Smooth muscle cell of the umbilical artery (primary cell): ENCODE data around the gene PPP1R18. TPM values are rescaled to one million over a fixed set of nuclear protein-coding genes. Genes with fewer than 3 reads are reported as not detected.

Experiments used
- total RNA-seq: library from RNA; depleted of rRNA; stranded (reverse); fragments of >200 nt; gene quantifications from 2 replicates; pipeline ENCODE4 v1.2.3, GENCODE V29; 2014

PPP1R18 gene, protein sequence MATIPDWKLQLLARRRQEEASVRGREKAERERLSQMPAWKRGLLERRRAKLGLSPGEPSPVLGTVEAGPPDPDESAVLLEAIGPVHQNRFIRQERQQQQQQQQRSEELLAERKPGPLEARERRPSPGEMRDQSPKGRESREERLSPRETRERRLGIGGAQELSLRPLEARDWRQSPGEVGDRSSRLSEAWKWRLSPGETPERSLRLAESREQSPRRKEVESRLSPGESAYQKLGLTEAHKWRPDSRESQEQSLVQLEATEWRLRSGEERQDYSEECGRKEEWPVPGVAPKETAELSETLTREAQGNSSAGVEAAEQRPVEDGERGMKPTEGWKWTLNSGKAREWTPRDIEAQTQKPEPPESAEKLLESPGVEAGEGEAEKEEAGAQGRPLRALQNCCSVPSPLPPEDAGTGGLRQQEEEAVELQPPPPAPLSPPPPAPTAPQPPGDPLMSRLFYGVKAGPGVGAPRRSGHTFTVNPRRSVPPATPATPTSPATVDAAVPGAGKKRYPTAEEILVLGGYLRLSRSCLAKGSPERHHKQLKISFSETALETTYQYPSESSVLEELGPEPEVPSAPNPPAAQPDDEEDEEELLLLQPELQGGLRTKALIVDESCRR
- 32.1 and 71.9 TPM in 2 replicates for total RNA-seq

DNA sequence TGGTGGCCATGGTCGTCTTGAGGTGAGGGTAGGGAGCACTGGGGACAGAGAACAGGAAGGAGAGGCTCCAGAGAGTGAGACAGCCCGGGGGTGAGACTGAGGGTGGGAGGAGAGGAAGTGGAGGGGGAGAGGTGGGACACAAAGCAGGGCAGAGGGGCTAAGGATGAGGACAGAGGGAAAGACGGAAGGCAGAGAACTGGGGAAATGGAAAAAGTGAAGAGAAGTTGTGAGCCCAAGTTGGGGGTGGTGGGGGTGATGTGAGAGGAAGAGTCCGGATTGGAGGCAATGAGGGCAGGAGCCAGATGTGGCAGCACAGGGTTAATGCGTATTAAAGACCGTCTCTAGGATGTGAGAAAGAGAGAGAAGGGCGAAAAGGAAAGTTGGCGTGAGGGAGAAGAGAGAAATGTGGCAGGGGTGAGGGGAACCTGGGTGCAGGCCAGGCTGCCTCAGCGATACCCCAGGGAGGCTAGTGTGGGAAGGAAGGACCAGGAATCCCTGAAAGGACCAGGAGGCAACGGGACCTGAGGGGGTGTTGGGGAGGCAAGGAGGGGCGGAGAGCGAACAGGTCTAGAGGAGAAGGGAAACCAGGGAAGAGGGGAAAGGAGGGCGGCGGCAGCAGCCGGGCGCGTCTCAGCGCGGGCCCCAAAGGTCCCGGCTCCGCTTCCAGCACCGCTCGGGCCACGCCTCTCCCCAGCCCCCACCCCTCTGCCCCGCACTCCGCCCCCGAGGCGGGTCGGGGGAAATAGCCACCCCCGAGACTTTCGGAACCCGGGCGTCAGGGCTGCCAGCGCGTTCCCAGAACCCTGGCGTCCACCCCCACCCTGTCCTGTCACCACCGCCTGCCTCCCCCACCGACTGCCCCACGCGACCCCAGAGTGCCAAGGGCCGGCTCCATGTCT, at the start of gene PPP1R18:
Gene PPP1R18, minus strand, starts transcription at position 637 of the 899 bp plus-strand sequence. Its CDS starts 627 bp downstream, at position 10.

DNA sequence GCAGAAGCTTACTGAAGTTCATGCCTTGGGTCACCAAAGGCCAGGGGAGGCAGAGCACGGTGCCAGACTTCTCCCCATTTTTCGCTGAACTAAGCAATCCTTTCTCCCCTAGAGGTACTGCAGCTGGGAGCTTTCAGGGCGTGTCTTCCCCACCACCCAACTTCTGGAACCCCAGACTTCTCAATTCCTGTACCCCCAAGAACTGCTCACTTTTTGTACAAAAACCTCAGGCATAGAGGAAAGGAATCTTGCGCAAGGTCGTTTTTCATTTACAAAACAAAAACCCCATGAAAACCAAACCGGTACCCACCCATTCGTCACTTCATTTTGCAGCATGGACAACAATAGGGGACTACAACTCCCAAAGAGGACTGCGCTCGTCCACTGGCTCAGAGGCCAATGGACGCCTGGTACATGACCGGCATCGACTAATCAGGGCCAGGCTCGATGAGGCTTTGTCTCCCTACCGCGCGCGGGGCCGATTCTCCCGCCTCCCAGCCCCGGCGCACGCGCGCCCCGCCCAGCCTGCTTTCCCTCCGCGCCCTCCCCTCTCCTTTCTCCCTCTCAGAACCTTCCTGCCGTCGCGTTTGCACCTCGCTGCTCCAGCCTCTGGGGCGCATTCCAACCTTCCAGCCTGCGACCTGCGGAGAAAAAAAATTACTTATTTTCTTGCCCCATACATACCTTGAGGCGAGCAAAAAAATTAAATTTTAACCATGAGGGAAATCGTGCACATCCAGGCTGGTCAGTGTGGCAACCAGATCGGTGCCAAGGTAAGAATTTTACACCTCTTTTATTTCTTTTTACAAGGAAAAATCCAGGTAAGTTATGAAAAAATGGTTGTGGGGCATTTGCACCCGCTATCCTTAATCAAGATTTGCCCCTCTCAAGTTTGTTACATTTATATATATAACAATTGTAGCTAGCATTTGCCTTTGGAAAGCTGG, 33.6 kb upstream of the PPP1R18 start, which contains the start of gene TUBB:
Gene TUBB, plus strand, starts transcription at position 562 of the 947 bp plus-strand sequence. Its CDS starts 155 bp downstream, at position 717.

DNA sequence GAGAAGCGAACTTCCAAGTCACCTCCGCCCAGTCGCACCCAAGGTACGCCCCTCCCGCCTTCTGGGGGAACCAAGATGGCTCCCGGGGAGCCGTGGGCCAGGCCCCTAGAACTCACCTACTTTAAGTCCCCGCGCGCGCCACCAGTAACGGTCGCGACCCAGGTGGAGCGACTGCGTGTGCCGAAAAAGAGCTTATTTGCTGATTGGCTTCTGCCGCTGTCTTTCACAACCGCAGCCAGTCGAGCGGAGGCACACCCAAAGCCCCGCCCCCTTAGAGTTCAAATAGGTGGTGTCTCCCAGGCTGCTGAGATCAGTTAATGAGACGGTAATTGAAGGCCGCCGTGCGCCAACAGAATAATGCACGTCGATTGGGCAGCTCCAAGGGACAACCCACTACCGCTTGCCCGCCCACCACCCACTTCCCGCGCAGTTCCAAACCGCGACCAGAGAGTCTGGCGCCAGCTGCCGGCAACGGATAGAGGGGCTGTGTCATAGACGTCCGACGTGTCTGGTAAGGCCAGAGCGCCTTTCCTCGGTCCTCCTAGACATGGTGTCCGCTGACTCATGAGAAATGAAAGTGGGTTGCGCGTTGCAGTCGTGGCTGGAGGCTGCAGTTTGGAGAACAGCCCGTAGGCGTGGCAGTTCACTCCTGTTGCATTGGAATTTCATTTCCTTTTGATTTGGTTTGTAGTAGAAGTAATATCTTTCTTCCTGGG, 30.8 kb upstream of the PPP1R18 start, which contains the start of gene MDC1:
Gene MDC1, minus strand, starts transcription at position 153 of the 716 bp plus-strand sequence. CDS start 2,106 bp downstream, outside the sequence.

DNA sequence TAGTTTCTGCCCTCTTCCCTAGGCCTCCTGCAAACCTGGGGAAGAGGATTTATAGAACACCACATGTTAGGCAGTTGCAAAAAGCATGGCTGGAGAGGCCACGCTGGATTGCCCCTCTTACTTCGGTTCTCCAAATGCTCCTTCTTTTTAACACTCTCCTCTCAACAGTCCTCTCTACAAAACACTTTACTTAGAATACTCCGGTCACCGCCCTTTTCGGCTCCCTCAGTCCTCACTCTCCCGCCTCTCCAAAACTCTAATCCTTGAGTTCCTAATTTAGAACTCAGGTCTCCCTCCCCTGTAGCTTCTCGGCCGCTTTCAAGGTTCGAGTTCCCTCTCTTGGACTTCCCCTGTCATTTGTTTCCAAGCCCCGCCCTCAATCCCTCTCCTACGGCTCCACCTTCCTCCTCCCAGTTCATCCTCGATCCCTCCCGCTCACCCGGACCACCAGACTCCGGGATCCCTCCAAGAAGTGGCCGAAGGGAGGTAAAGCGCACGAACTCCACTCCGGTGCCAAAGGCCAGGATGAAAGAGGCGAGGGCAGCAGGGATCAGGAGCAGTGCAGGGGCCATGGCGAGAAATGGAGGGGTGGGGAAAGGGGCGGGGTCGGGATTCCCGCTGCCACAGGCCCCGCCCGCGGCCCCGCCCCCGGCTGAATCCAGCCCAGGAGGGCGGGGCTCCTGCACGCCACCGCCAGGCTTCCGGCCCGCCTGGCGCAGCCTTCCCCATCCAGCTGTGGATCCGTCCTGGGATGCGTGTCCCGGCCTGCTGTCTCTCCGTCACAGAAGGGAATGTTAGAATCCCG, 4.2 kb upstream of the PPP1R18 start, which contains the start of gene NRM:
Gene NRM, minus strand, starts transcription at position 582 of the 805 bp plus-strand sequence. Its CDS starts 10 bp downstream, at position 572.

DNA sequence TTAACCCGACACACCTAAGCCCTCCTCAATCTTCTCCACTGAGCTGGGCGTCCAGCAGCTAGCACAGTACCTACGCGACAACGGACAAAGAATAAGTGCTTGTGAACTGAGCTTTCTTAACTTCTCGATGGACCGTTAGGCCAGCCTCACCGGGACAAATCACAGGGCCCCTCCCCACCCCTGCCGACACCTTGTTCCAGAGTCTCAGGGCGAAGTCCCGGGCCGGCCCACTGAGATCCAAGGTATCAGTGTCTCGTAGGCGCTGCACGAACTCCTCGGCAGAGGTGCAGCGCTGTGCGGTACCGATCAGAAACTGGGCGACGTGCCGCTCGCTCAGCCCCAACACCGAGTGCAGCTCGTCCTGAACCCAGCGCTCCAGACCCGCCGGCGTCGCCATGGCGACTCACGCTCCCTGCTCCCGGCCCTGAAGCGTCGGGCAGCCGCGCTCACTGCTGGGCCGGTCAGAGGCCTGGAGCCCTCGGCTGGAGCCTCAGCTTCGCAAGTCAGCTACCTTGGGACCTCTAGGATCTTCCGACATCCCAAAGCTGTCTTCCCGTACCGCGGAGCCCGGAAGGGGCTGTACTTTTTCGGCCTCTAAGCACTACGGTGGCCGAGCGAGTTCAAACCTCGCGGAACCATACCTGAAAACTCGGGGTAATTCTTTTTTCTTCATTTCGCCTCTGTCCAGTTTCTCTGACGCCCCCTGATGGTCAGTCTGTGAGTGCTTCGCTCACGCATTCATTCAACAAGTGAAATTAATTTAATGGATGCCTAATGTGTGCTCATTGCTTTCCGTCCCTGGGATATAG, 13.8 kb downstream of the PPP1R18 start, which contains the start of gene DHX16:
Gene DHX16, minus strand, starts transcription at position 562 of the 809 bp plus-strand sequence. Its CDS starts 165 bp downstream, at position 397.

DNA sequence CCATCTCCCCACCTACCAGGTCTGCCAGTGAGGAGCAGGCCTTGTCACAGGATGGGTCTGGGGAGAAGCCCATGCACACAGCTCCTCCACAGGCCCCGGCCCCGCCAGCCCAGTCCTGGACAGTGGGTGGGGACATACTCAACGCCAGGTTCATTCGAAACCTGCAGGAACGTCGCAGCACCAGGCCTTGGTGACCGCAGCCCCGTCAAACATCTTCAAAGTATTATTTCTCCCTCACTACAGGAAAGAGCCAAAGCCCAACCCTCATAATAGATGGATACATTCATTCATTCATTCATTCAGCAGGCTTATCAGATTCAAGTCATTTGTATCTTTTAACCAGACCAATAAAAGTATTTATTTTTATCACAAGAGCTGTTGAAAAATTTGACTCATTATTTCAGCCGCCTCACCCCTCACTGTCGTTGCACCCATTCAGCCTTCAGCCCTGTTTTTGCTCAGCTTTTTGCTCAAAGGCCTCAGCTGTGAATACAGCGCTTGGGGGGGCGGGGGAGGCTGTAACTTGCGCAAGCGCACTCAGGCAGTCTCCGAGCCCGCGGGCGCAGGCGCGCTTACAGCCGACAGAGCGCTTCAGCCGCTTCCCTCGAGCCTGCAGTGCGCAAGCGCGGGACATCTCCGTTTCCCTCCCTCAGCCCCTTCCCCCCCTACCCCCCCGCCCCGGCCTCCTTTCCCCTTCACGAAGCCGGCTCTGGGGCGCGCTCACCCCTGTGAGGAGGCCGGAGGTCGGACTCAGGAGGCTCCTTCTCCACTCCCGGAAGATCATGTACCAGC, 39.8 kb downstream of the PPP1R18 start, which contains the start of gene C6orf136:
Gene C6orf136, plus strand, starts transcription at position 684 of the 792 bp plus-strand sequence. Its CDS starts 99 bp downstream, at position 783.

DNA sequence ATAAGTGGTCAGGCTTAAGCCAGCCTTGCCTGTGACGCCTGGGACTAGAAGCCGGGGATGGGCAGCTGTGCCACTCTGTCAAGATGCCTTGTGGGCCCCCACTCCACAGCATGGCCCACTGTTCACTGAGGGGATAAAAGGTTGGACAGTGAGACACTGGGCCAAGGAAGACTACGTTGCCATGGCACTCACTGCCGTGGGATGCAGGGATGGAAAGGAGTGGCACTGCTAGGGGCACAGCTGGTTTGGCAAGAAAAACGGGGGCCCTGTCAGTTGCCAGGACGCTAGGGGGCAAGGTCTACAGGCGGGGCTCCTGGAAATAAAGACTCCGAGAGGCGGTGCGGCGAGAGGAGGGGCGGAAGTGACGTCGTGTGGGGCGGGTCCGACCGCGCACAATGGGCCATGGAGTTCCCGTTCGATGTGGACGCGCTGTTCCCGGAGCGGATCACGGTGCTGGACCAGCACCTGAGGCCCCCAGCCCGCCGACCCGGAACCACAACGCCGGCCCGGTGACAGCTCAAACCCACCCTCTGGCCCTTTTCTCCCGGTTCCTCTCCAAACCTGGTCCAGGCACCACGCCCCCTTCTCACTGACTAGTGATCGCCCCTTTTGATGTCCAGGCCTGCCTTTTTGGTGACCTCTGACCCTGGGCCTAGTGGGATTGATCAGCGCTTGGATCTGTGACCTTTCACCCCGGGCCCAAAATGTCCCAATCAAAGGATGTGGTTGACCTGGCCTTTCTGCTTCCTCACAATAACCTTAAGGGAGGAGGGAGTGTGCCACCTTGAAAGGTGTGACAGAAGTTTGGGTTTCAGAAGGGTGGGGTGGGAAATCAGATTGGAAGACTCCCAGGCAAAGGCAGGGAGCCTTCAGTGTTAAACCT, 59.7 kb downstream of the PPP1R18 start, which contains the start of gene ATAT1:
Gene ATAT1, plus strand, starts transcription at position 391 of the 883 bp plus-strand sequence.

Other genes with a start within 250 kb of the PPP1R18 start
- gene HLA-E, start 197.1 kb downstream of the PPP1R18 start, total RNA-seq: 216 and 227 TPM in 2 replicates
- gene GNL1, start 130.2 kb downstream of the PPP1R18 start, total RNA-seq: 40.1 and 48.8 TPM in 2 replicates
- gene PRR3, start 129.3 kb downstream of the PPP1R18 start, total RNA-seq: 4.5 and 6.2 TPM in 2 replicates
- 35.9 and 54.6 TPM in 2 replicates for gene ABCF1, start 115.2 kb downstream of the PPP1R18 start, total RNA-seq
- 17.5 and 24.6 TPM in 2 replicates for gene PPP1R10, start 69.4 kb downstream of the PPP1R18 start, total RNA-seq
- 26.4 and 28.8 TPM in 2 replicates for gene MRPS18B, start 68.8 kb downstream of the PPP1R18 start, total RNA-seq
- 4.8 and 5.6 TPM in 2 replicates for gene ATAT1, start 59.8 kb downstream of the PPP1R18 start, total RNA-seq
- 3.0 and 3.2 TPM in 2 replicates for gene C6orf136, start 39.5 kb downstream of the PPP1R18 start, total RNA-seq
- gene DHX16, start 13.6 kb downstream of the PPP1R18 start, total RNA-seq: 33.6 and 37.8 TPM in 2 replicates
- gene NRM, start 4.3 kb upstream of the PPP1R18 start, total RNA-seq: 0.59 and 2.2 TPM in 2 replicates
- 4.5 and 13.2 TPM in 2 replicates for gene MDC1, start 30.6 kb upstream of the PPP1R18 start, total RNA-seq
- 252 and 681 TPM in 2 replicates for gene TUBB, start 33.7 kb upstream of the PPP1R18 start, total RNA-seq
- gene FLOT1, start 56.0 kb upstream of the PPP1R18 start, total RNA-seq: 72.2 and 90.1 TPM in 2 replicates
- 95.7 and 164 TPM in 2 replicates for gene IER3, start 57.9 kb upstream of the PPP1R18 start, total RNA-seq
- 30.9 and 56.6 TPM in 2 replicates for gene DDR1, start 197.9 kb upstream of the PPP1R18 start, total RNA-seq
- 12.5 and 16.1 TPM in 2 replicates for gene GTF2H4, start 221.6 kb upstream of the PPP1R18 start, total RNA-seq
- gene VARS2, start 227.6 kb upstream of the PPP1R18 start, total RNA-seq: 11.6 and 26.8 TPM in 2 replicates
- not detected in 2 replicates for gene SFTA2, start 245.5 kb upstream of the PPP1R18 start, total RNA-seq